ENCODE results near the gene ZNF398.
"Not testable (repeated sequence)": the region's sequence is repeated elsewhere in the genome, so short reads cannot be mapped to it uniquely, and the experiment has no call there.

ZNF398 gene, protein sequence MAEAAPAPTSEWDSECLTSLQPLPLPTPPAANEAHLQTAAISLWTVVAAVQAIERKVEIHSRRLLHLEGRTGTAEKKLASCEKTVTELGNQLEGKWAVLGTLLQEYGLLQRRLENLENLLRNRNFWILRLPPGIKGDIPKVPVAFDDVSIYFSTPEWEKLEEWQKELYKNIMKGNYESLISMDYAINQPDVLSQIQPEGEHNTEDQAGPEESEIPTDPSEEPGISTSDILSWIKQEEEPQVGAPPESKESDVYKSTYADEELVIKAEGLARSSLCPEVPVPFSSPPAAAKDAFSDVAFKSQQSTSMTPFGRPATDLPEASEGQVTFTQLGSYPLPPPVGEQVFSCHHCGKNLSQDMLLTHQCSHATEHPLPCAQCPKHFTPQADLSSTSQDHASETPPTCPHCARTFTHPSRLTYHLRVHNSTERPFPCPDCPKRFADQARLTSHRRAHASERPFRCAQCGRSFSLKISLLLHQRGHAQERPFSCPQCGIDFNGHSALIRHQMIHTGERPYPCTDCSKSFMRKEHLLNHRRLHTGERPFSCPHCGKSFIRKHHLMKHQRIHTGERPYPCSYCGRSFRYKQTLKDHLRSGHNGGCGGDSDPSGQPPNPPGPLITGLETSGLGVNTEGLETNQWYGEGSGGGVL

DNA sequence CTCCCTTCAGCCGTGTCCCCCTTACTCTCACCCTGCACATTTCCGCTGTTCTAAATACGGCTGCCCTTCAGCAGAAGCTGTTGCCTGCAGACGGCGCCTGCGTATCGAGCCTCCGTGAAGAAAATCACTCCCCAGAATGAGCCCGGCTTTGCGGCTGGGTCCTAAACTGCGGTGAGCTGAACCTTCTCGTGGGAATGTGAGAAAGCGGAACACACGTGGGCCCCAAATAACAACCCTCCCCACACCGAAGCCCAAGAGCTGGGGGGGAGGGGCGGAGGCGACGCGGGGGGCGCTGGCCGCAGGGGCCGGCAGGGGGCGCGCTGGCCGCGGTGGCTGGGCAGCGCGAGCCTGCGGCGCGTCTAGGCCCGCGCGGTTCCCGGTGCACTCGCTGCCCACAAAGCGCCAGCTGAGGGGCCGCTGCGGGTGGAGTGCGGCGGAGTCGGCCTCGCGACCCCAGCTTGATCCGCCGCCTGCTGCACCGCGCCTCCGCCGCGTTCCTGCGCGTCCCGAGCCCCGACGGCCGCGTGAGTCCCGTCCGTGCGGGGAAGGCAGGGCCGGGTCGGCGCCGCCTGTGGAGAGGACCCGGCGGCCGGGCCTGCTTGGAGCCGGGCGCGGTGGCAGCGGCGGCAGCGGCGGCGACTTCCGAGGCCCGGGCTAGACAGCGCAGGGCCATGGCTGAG lies at the start of gene ZNF398:
Gene ZNF398, plus strand, starts transcription at position 382 of the 680 bp plus-strand sequence. Its CDS starts 290 bp downstream, at position 672.
- peak; percentile 74 for DNase-seq (ENCODE audit: low read depth)

DNA sequence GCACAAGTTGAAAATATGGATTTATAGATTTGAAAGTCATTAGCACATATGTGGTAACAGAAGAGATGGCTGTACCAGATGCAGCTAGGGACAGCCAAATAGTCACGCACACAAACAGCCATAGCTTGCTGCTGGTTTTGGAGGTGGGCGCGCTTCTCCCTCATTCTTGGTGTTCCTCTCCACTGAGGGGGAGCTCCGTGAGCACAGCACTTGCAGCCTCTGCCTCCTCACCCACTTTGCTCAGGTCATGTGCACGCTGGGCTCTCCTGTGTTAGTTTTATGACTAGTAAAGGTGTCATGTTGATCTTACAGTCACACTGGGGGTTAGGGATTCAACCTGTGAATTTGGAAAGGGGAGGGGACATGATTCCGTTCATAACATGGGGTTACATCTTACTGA lies 48.2 kb upstream of the ZNF398 start:
- no peak for DNase-seq (ENCODE audit: low read depth)

DNA sequence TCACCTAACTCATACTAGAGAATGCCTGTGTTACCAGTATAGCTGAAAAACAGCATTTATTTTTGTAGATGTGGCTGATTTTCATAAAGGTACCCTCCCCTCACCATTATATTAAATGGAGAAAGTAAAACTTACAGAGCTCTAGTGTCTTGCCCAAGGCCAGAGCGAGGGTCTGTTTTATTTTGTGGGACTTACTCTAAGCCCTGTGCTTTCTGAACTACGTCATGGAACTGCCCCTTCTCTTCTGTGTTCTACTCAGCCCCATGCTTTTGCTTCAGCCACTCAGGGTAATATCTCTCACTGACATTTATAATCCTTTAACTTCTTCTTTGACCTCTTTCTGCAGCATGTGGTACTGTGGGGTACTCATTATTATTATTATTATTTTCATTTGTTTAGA lies 46.4 kb upstream of the ZNF398 start:
- DNase-seq (ENCODE audit: low read depth), result no peak

DNA sequence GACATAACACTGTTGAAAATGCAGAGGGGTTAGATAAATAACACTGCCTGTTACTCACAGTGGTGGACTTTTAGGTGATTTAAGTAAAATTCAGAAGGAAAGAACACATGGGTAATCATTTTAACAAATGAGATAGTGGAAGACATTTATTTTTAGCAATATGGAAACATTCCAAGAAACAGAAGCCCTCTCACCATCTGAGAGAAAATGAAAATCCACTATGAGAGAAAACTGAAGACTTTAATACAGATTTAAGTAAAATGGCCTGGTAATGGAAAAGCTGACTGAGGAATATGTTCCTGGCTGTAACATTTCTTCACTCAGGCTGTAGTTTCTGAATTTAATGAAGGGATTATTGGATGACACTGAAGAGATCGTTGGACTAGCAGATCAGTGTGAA lies 44.6 kb upstream of the ZNF398 start:
- no peak for DNase-seq (ENCODE audit: low read depth)

DNA sequence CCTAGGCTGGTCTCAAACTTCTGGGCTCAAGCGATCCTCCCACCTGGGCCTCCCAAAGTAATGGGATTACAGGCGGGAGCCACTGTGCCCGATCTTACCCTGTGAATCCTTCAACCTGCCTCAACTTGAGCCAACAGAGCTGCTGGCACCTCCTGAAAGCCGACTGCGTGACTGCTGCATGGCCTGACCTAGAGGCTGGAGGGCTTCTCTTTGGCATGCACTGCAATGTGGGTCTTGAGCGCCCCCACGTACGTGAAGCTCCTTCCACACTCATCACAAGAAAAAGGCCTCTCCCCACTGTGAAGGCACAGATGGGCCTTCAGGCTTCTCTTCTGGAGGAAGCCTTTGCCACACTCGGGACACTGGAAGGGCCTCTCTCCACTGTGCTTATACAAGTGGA lies 43.8 kb upstream of the ZNF398 start:
- no peak for DNase-seq (ENCODE audit: low read depth)

DNA sequence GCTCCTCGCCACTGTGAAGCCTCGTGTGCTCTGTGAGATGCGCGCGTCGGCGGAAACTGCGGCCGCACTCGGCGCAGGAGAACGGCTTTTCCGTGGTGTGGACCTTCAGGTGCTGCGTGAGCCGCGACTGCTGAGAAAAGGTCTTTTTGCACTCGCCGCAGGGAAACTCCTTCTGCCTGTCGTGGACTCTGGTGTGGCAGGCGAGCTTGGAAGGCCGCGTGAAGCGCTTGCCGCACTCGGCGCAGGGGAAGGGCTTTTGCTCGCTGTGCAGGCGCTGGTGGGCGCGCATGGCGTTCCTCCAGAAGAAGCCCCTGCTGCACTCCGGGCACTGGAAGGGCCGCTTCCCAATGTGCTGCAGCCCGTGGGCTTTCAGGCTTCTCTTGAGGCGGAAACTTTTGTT lies 43.0 kb upstream of the ZNF398 start:
- DNase-seq (ENCODE audit: low read depth), result no peak

DNA sequence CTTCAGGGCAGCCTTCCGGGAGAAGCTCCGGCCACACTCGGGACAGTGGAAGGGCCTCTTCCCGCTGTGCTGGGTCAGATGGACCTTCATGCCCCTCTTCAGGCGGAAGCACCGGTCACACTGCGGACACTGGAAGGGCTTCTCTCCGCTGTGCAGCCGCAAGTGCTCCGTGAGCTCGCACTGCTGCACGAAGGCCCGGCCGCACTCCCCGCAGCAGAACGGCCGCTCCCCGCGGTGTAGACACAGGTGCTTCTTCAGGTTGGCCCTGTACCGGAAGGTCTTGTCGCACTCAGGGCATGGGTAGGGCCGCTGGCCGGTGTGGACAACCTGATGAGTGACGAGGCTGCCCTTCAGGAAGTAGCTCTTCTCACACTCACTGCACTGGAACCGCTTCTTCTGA lies 42.5 kb upstream of the ZNF398 start:
- DNase-seq (ENCODE audit: low read depth), result no peak

DNA sequence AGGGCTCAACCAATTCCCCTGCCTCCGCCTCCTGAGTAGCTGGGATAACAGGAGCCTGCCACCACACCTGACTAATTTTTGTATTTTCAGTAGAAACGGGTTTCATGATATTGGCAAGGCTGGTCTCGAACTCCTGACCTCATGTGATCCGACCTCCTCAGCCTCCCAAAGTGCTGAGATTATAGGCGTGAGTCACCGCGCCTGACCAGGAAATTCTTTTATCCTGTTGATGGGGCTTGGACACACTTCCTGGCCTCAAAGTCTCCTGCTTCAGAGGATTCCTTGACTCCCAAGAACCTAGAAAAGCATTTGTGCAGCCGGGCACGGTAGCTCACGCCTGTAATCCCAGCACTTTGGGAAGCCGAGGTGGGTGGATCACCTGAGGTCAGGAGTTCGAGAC lies 37.3 kb upstream of the ZNF398 start:
- no peak for DNase-seq (ENCODE audit: low read depth)

DNA sequence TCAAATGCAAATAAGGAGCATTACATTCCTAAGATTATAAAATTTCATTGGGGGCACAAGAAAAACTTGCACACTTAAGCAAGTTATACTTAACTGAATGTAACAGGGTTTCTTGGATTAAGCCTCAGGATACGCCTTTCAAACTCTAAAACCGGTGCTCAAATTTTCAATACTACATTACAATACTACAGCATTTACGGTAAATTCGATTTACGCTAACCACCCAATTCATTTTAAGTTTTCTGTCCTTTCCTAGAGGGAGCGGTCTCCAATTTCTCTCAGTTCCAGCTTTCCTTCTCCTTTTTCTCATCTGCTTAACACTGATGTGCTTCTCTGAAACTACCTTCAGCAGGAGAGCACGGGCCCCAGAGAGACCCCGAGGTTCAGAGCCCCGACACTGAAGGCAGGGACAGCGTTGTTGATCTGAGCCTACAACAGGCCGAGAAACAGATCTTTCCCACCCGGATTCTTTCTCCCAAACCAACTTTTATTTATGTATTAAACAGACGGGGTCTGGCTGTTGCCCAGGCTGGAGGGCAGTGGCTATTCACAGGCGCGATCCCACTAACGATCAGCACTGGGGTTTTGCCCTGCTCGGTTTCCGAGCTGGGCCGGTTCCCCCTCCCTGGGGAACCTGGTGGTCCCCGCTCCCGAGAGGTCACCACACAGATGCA lies 21.9 kb upstream of the ZNF398 start:
- DNase-seq (ENCODE audit: low read depth), result peak; percentile 25

DNA sequence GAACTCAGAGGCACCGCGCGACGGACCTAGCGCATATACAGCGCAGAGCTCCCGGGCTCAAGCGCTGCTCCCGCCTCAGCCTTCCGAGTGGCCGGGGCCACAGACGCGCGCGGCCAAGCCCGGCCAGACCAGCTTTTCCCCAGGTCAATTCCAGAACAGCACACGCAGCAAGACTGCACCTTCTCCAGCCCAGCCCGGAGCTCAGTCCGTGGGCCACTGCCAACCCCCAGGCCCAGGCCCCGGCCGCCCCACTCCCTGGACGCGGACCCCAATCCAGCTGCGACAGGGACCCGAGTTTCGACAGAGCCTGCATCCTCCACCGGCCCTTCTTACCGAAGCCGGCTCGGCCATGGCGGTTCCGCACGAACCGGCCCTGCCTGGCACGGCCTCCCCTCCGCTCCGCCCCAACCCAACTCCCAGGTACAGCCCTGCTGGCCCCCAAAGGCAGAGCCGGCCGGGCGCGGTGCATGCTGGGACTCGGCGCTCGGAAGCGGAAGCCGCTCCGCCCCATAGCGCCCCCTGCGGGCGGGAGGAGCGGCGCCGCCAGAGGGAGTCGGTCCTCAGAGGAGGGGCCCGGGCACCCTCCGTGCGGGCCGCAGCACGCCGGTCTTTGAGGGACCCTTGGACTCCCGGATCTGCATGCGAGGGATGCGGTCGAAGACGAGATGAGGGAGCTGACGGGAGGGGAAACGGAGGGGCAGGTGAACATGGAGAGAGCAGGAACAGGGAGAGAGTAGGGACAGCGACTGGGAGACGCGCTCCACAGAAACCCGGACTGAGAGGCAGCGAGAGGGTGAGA lies 21.2 kb upstream of the ZNF398 start, which contains the start of gene ZNF425:
Gene ZNF425, minus strand, starts transcription at position 462 of the 799 bp plus-strand sequence. Its CDS starts 111 bp downstream, at position 351.
- peak; percentile 93 for DNase-seq (ENCODE audit: low read depth)

DNA sequence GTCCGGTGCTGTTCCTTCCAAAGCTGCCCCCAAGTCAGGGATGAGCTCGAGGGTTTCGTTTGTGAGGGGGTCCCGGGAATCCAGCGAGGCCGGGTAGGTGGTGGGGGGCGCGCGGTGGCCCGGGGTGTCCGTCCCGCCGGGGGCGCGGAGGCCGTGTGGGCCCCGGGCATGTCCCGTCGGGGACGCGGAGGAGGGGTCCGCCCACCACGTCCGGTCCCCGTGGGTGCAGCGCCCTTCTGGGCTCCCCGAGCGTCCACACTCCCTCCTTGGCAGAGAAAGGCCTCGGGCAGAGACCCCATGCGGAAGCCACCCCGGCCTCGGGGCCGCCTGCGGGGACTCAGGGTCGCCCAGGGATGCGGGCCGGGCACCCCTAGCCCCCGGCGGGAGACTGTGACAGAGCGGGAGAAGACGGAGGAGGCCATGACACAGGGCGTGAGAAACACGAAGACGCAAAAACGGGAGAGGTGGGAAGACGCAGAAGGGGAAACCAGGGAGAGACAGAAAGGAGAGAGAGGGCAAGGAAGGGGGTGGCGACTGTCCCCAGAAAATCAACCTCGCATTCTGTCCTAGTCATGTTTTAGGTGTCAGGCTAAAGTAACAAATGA lies 20.5 kb upstream of the ZNF398 start:
- peak; percentile 55 for DNase-seq (ENCODE audit: low read depth)

DNA sequence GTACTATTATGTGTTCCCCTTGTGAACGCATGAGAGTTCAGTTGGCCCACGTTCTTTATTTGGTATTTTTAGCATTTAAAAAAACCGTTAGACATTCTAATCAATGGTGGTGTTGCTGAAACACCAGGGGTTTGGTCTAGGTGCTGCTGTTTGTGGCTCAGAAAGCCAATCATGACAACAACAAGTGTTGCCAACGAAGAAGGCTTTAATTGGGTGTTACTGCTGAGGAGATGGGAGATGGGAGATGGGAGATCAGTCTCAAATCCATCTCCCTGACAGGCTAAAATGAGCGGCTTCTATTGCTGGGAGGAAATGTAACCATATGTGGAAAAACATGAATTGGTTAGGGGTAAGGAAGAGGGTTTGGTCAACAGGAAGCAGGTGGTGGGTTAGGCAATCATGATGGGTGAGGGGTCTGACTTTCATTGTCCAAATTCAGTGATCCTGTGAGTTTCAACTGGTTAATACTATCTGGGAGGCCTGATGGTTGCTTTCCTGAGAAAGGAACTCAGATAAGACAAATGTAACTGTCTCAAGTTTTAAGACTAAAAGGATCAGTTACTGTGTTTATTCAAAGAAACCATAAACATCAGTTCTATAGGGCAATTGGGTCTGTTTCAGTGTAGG lies 16.6 kb upstream of the ZNF398 start:
- DNase-seq (ENCODE audit: low read depth), result no peak

DNA sequence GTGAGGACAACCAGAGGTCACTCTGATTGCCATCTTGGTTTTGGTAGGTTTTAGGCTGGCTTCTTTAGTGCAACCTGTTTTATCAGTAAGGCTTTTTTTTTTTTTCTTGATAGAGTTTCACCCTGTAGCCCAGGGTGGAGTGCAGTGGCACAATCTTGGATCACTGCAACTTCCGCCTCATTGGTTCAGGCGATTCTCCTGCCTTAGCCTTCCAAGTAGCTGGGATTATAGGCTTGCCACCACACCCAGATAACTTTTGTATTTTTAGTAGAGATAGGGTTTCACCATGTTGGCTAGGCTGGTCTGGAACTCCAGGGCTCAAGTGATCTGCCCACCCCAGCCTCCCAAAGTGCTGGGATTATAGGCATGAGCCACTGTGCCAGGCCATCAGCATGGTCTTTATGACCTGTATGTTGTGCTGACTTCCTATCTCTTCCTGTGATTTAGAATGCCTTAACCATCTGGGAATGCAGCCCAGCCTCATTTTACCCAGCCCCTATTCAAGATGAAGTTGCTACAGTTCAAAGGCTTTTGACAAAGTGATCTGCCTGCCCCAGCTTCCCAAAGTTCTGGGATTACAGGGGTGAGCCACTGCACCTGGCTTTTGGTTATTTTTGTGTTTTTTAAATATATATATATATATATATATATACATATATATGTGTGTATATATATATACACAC lies 14.1 kb upstream of the ZNF398 start:
- no peak for DNase-seq (ENCODE audit: low read depth)

DNA sequence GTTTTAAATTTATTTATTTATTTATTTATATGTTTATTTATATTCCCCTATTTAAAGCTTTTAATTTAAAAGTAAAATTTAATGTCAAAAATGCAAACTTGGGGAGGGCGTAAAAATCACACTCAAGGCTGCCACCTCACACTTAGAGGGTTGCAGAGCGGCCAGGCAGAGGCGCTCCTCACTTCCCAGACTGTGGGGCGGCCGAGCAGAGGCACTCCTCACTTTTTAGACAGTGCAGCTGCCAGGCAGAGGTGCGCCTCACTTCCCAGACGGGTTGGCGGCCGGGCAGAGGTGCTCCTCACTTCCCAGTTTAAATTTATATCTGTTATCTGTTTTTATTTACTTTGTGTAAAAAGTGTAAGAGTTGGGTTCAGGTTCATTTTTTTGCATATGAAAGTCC lies 11.1 kb upstream of the ZNF398 start:
- DNase-seq (ENCODE audit: low read depth), result no peak

DNA sequence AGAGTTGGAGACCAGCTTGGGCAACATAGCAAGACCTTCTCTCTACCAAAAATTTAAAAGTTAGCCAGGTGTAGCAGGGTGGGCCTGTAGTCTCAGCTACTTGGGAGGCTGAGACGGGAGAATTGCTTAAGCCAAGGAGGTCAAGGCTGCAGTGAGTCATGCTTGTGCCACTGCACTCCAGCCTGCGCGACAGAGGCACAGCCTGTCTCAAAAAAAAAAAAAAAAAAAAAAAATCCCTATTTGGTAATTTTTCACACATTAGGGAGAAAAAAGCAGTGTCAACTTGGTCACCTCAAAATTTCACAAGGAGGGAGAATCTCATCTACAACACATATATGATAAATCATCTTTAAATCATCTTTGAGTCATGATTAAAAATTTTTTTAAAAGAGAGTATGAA lies 6.4 kb upstream of the ZNF398 start:
- DNase-seq (ENCODE audit: low read depth), result peak; percentile 37

DNA sequence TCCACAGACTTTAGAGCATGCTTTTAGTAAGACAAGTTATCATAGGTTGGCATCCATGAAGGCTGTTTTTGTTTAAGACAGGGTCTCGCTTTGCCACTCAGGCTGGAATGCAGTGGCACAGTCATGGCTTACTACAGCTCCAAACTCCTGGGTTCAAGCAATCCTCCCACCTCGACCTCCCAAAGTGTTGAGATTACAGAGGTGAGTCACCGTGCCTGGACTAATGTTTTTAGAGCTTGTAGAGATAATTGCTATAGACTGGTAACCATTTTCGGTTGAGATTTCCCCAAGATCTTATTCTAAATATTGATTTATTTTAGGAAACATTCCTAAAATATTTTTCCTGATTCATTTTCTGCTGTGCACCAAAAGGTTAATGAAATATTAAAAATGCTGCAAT lies 5.4 kb upstream of the ZNF398 start:
- DNase-seq (ENCODE audit: low read depth), result no peak

DNA sequence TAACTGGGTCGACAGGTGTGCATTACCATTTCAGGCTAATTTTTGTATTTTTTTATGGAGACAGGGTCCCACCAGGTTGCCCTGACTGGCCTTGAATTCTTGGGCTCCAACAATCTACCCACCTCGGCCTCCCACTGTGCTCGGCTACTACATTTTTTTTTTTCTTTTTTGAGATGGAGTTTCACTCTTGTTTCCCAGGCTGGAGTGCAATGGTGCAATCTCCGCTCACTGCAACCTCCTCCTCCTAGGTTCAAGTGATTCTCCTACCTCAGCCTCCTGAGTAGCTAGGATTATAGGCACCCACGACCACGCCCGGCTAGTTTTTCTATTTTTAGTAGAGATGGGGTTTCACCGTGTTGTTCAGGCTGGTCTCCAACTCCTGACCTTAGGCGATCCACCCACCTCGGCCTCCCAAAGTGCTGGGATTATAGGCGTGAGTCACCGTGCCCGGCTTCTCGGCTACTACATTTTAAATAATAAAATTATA lies 2.8 kb upstream of the ZNF398 start:
- DNase-seq (ENCODE audit: low read depth), result not testable (repeated sequence)

DNA sequence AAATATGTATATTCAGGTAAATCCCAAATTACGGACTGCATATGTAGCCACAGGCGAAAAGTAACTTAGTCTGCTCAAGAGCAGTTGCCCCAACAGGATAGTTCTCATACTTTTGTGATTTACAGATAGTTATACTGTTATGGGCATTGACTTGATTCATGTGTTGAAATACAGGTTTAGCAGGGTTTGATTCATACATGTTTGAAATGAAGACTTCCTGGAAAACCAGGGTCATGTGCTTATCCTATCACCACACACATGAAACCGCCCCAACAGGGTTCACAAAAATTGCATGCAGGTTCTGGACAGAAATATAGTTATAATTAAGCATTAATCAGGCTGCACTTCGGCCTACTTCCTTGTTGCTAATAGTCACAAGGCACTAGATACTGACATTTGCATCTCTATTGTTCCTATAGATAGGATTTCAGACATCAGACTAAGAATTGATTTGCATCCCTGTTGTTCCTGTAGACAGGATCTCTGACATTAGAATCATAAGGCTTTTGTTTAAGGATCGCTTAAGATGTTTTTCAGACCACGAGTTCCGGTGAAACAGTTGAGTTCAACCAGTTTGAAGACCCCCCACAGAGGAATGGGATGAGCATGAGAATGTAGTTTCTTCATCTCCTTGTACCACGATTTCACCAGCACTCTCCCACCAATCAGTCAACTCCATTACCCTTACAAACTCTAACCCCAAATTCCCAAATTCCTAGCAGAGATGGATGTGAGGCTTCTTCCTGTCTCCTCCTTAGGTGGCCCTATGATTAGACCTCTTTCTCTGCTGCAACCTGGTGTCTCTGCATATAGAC lies 2.0 kb upstream of the ZNF398 start:
- no peak for DNase-seq (ENCODE audit: low read depth)

Data from EH (cell line).